DND-41 (cell line): ENCODE data around the gene POM121L2.

ENCODE experiments used
- CTCF ChIP-seq: IDR thresholded peaks from 2 replicates; pipeline ENCODE4 v1.5.1; 2012; ENCODE audit warnings: borderline replicate concordance, low read length, moderate library complexity, mild to moderate bottlenecking; ENCODE audit not compliant: poor library complexity, severe bottlenecking; ENCODE audit errors: extremely low read depth
- EZH2 ChIP-seq: IDR thresholded peaks from 3 replicates; pipeline ENCODE4 v1.6.1; 2012; ENCODE audit warnings: borderline replicate concordance, low read depth, mild to moderate bottlenecking, moderate library complexity, low read length, inconsistent platforms; ENCODE audit not compliant: severe bottlenecking

- no peak for TF ChIP-seq CTCF
- TF ChIP-seq EZH2 = no peak
These were observed 20.9 kb upstream of the POM121L2 start for GRCh38 chr6:27332692-27333641.
